Uterus (tissue), 4 donors: ENCODE data around the gene PKD1. TPM values are rescaled to one million over a fixed set of nuclear protein-coding genes. Genes with fewer than 3 reads are reported as not detected.
"Not testable (repeated sequence)": the region's sequence is repeated elsewhere in the genome, so short reads cannot be mapped to it uniquely, and the experiment has no call there.

ENCODE experiments used
- DNase-seq, 2 donors: peaks; one replicate each; pipeline ENCODE4 v3.0.0-alpha.2; 2019 to 2020
- H3K27ac ChIP-seq, 2 donors: fragments of 200-600 bp; sonication (generic); 1 replicate in 1 of 2; 2 replicates in 1 of 2; pipeline ENCODE4 v1.5.1; 2016 to 2018
- H3K27me3 ChIP-seq, 2 donors: fragments of 200-600 bp; sonication (generic); one replicate each; pipeline ENCODE4 v1.5.1; 2018 to 2019; ENCODE audit warnings: control low read depth in 1 of 2
- H3K36me3 ChIP-seq, 2 donors: fragments of 200-600 bp; sonication (generic); one replicate each; pipeline ENCODE4 v1.5.1; 2019; ENCODE audit warnings: control low read depth in 1 of 2
- H3K4me1 ChIP-seq, 2 donors: fragments of 200-600 bp; sonication (generic); one replicate each; pipeline ENCODE4 v1.5.1; 2018 to 2019; ENCODE audit warnings: control low read depth in 1 of 2
- H3K4me3 ChIP-seq, 2 donors: fragments of 200-600 bp; sonication (generic); 1 replicate in 1 of 2; 2 replicates in 1 of 2; pipeline ENCODE4 v1.5.1; 2018 to 2019; ENCODE audit warnings: mild to moderate bottlenecking in 1 of 2
- H3K9me3 ChIP-seq, 2 donors: fragments of 200-600 bp; sonication (generic); one replicate each; pipeline ENCODE4 v1.5.1; 2019; ENCODE audit warnings: control low read depth in 1 of 2
- CTCF ChIP-seq, 4 experiments: fragments of 200-600 bp in 2 of 4; fragments of 450-650 bp in 2 of 4; sonication (generic) in 2 of 4; IDR thresholded peaks; one replicate each; pipeline ENCODE4 v1.5.1; 2016 to 2019; ENCODE audit warnings: antibody characterized with exemption in 4 of 4, mild to moderate bottlenecking in 2 of 4, moderate library complexity in 1 of 4
- POLR2A ChIP-seq, 2 donors: fragments of 450-650 bp; IDR thresholded peaks; one replicate each; pipeline ENCODE4 v1.6.1; 2016; ENCODE audit warnings: antibody characterized with exemption in 2 of 2, mild to moderate bottlenecking in 1 of 2, moderate library complexity in 1 of 2
- intact Hi-C: fragments of 100-400 bp; cut with DNase I; formaldehyde crosslinking; loops from one replicate; pipeline ENCODE4 v1.15.1; 2023; ENCODE audit warnings: low total_unique reads
- total RNA-seq, 4 donors: library from RNA; depleted of rRNA in 3 of 4; stranded (reverse); fragments of >200 nt in 3 of 4; gene quantifications; one replicate each; pipeline versions ENCODE4 v1.1.0 to v1.2.4, GENCODE V29; 2014 to 2023
- donor health status: DM: yes; HTN: yes; CAD: no.

The PKD1 gene
- total RNA-seq, 4 donors from 2014 or later, result 149 to 383 (median 197) TPM

DNA sequence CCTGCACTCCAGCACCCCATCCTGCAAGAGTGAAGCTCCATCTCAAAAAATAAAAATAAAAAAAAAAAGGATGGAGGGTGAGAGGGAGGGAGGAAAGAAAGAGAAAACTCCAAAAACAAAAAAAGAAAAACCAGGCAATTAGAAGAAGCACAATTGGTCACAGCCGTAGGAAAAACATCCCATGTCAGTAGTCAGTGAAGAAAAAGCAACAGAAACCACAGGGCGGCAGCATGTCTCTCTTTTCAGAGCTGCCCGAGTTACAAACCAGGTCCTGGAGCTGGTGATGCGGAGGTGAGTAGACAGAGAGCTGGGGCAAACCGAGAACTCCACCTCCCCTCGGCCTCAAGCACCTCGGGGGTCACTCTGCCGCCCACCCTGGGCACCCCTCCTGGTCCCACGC, 14.4 kb downstream of the PKD1 start:
- H3K9me3 ChIP-seq, H3K36me3 ChIP-seq, H3K27me3 ChIP-seq, intact Hi-C loops: not testable (repeated sequence)
- DNase-seq, result peak; percentile 67 to 81
- Histone ChIP-seq H3K4me3 (peak overlapping the region; percentile 8 to 29), H3K27ac (peak overlapping the region; percentile 98), H3K4me1 (peaks cover 0 to 31% of the 10 kb centered on the region in 2 donors)
- TF ChIP-seq CTCF (IDR thresholded peaks at IDR 0.05), result peak; percentile 37 to 70 (median 58)

- intact Hi-C loops, DNase-seq, H3K27me3 ChIP-seq, H3K4me1 ChIP-seq, H3K4me3 ChIP-seq, H3K36me3 ChIP-seq, H3K9me3 ChIP-seq, H3K27ac ChIP-seq: not testable (repeated sequence)
Observed at GRCh38 chr16:2117960-2118722, 17.6 kb downstream of the PKD1 start.

GRCh38 chr16:2117341-2117740, 18.4 kb downstream of the PKD1 start:
- H3K4me1 ChIP-seq, H3K36me3 ChIP-seq, H3K4me3 ChIP-seq, H3K9me3 ChIP-seq, DNase-seq, intact Hi-C loops, H3K27me3 ChIP-seq: not testable (repeated sequence)
- H3K27ac ChIP-seq, result peak overlapping the region in 1 of 2 donors; percentile 11

DNA sequence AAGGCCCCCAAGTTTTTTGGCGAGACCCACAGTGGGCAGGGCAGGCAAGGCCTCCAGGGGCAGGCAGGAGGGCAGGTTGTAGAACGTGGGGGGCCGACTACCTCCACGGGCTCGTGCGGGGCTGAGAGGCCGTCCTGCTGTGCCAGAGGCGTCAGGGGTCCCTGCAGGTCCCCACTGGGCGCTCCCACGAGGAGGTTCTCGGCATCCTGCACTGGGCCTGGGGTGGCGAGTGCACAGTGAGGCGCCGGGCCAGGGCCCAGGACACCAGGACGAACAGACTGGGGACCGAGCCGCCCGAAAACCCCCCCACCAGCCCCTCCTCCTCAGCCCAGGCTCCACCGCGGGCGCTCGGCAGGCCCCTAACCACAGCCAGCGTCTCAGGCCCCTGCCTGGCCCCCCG, 19.3 kb downstream of the PKD1 start:
- DNase-seq, H3K27me3 ChIP-seq, intact Hi-C loops, H3K4me3 ChIP-seq, H3K9me3 ChIP-seq, H3K36me3 ChIP-seq, H3K4me1 ChIP-seq: not testable (repeated sequence)
- peak overlapping the region in 1 of 2 donors; percentile 11 for H3K27ac ChIP-seq

GRCh38 chr16:2115591-2115973, 20.1 kb downstream of the PKD1 start:
- intact Hi-C loops, result no loop called here
- H3K36me3 ChIP-seq, result no peaks in the 10 kb centered on the region
- H3K9me3 ChIP-seq, result no peaks in the 10 kb centered on the region
- TF ChIP-seq POLR2A (IDR thresholded peaks at IDR 0.05) (no peak), CTCF (IDR thresholded peaks at IDR 0.05) (no peak)
- no peak overlapping the region for H3K4me3 ChIP-seq
- DNase-seq, result no peak
- no peak overlapping the region for H3K27ac ChIP-seq
- H3K27me3 ChIP-seq, result no peaks in the 10 kb centered on the region
- H3K4me1 ChIP-seq, result no peaks in the 10 kb centered on the region

DNA sequence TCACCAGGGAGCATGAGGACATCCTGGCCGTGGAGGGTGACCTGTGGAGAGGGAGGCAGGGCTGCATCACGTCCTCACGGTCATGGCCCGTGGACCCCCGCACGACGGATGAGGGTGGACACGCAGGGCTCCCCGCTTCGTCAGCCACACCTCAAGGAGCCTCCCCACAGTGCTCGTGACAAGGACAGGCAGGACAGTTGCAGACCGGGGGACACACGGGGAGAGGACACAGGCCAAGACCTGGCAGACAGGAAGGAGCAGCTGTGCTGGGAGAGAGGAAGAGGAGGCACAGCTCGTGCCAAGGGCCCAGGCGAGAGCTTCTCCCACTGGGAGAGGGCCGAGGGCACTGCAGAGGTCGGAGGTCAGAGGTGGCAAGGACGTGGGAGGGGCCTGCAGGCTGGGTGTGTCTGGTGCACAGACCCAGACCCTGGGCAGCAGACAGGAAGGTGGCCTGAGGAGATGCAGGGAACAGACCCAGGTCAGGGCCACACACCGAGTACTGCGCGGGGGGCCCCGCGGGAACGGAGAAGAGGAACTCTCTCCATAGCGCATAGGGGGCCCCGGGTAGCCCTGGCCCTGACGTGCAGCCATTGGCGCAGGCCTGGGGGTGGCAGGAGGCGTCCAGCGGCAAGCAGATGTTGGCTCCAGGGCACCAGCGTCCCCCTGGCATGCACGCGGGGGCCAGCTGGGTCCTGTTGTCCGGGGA, 20.7 kb downstream of the PKD1 start:
- H3K9me3 ChIP-seq, intact Hi-C loops, H3K36me3 ChIP-seq, H3K4me3 ChIP-seq, H3K27me3 ChIP-seq, DNase-seq, H3K27ac ChIP-seq, H3K4me1 ChIP-seq: not testable (repeated sequence)

- H3K4me1 ChIP-seq, H3K27ac ChIP-seq, intact Hi-C loops, H3K4me3 ChIP-seq, H3K27me3 ChIP-seq, H3K9me3 ChIP-seq, H3K36me3 ChIP-seq, DNase-seq: not testable (repeated sequence)
Observed at GRCh38 chr16:2114225-2114624, 21.5 kb downstream of the PKD1 start.

- H3K4me1 ChIP-seq, H3K36me3 ChIP-seq, intact Hi-C loops, H3K27me3 ChIP-seq, DNase-seq, H3K27ac ChIP-seq, H3K4me3 ChIP-seq, H3K9me3 ChIP-seq: not testable (repeated sequence)
Observed at GRCh38 chr16:2112539-2113106, 23.1 kb downstream of the PKD1 start.

GRCh38 chr16:2111412-2112335, 24.0 kb downstream of the PKD1 start:
- H3K4me3 ChIP-seq, DNase-seq, H3K27me3 ChIP-seq, H3K27ac ChIP-seq, H3K4me1 ChIP-seq, H3K36me3 ChIP-seq, H3K9me3 ChIP-seq, intact Hi-C loops: not testable (repeated sequence)

GRCh38 chr16:2111009-2111353, 24.7 kb downstream of the PKD1 start:
- H3K36me3 ChIP-seq, DNase-seq, intact Hi-C loops, H3K27ac ChIP-seq, H3K9me3 ChIP-seq, H3K27me3 ChIP-seq, H3K4me1 ChIP-seq, H3K4me3 ChIP-seq: not testable (repeated sequence)
